Vagina (tissue), 2 donors: Measurements from ENCODE around the gene ST8SIA5. TPM values are rescaled to one million over a fixed set of nuclear protein-coding genes. Genes with fewer than 3 reads are reported as not detected.

ENCODE experiments used
- DNase-seq, 2 donors: peaks; one replicate each; pipeline ENCODE4 v3.0.0-alpha.2; 2017; ENCODE audit errors: extremely low spot score in 2 of 2
- H3K27ac ChIP-seq: fragments of 200-600 bp; sonication (generic); one replicate; pipeline ENCODE4 v1.5.1; 2019
- H3K27me3 ChIP-seq: fragments of 200-600 bp; sonication (generic); one replicate; pipeline ENCODE4 v1.5.1; 2019
- H3K36me3 ChIP-seq, 2 donors: fragments of 200-600 bp; sonication (generic); one replicate each; pipeline ENCODE4 v1.5.1; 2017 to 2019
- H3K4me1 ChIP-seq: fragments of 200-600 bp; sonication (generic); one replicate; pipeline ENCODE4 v1.5.1; 2019
- H3K4me3 ChIP-seq, 2 donors: fragments of 200-600 bp; sonication (generic); 1 replicate in 1 of 2; 2 replicates in 1 of 2; pipeline ENCODE4 v1.5.1; 2016 to 2019
- H3K9me3 ChIP-seq: fragments of 200-600 bp; sonication (generic); one replicate; pipeline ENCODE4 v1.5.1; 2019
- CTCF ChIP-seq, 3 experiments: fragments of 450-650 bp in 2 of 3; fragments of 200-600 bp in 1 of 3; sonication (generic) in 1 of 3; IDR thresholded peaks; one replicate each; pipeline ENCODE4 v1.5.1; 2017 to 2019; ENCODE audit warnings: antibody characterized with exemption in 3 of 3, mild to moderate bottlenecking in 2 of 3, moderate library complexity in 2 of 3
- POLR2A ChIP-seq, 2 donors: fragments of 450-650 bp; IDR thresholded peaks; one replicate each; pipeline ENCODE4 v1.6.1; 2017; ENCODE audit warnings: antibody characterized with exemption in 2 of 2, mild to moderate bottlenecking in 2 of 2, moderate library complexity in 2 of 2
- POLR2AphosphoS5 ChIP-seq, 2 donors: sonication (generic); formaldehyde crosslinking; IDR thresholded peaks; one replicate each; pipeline ENCODE4 v1.9.0; 2017; ENCODE audit warnings: antibody characterized with exemption in 2 of 2, mild to moderate bottlenecking in 2 of 2, low read depth in 1 of 2; ENCODE audit not compliant: insufficient read depth in 1 of 2
- intact Hi-C: fragments of 100-400 bp; cut with DNase I; formaldehyde crosslinking; loops from one replicate; pipeline ENCODE4 v1.15.1; 2023
- total RNA-seq: library from RNA; depleted of rRNA; stranded (reverse); fragments of >200 nt; gene quantifications from one replicate; pipeline ENCODE4 v1.2.3, GENCODE V29; 2016

Gene ST8SIA5
- total RNA-seq, 1 donor from 2014 or later: not detected

- Histone ChIP-seq H3K27ac (no peak overlapping the region), H3K27me3 (no peaks in the 10 kb centered on the region), H3K36me3 (no peaks in the 10 kb centered on the region), H3K4me1 (peaks cover 7% of the 10 kb centered on the region), H3K4me3 (no peak overlapping the region), H3K9me3 (no peaks in the 10 kb centered on the region)
- peak; percentile 69 to 82 for DNase-seq
- intact Hi-C loops: no loop called here
- TF ChIP-seq CTCF (IDR thresholded peaks at IDR 0.05): no peak
- no peak for TF ChIP-seq POLR2AphosphoS5 (IDR thresholded peaks at IDR 0.05; ENCODE audit: insufficient read depth in 1 of 2, low read depth in 1 of 2)
- TF ChIP-seq POLR2A (IDR thresholded peaks at IDR 0.05): no peak
Measured at GRCh38 chr18:46624127-46624526, 132.7 kb downstream of the ST8SIA5 start.

DNA sequence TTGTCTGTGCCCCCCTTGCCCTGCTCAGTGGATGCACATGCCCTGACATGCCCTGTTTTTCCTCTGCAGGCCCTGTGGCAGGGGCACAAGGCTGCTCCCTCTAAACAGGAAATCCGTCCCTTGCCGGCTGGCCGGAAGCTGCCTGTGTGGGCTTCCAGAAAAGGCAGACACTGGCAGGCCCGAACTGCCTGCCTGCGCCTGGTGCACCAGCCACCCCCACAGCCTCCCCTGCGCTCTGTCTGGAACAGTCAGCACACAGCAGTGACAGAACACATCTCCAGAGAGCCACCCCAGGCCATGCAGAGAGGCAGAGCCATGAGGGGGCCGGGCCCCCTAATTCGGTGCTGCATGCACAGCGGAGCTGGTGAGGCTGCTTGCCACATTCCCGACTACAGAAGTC lies 133.3 kb downstream of the ST8SIA5 start:
- peaks cover 7% of the 10 kb centered on the region for H3K4me1 ChIP-seq
- H3K36me3 ChIP-seq: no peaks in the 10 kb centered on the region
- no peaks in the 10 kb centered on the region for H3K9me3 ChIP-seq
- peak in 1 of 2 donors; percentile 82 for DNase-seq
- H3K27me3 ChIP-seq: no peaks in the 10 kb centered on the region
- H3K27ac ChIP-seq: no peak overlapping the region
- intact Hi-C loops: no loop called here
- no peak overlapping the region for H3K4me3 ChIP-seq
- no peak for TF ChIP-seq POLR2AphosphoS5 (IDR thresholded peaks at IDR 0.05; ENCODE audit: insufficient read depth in 1 of 2, low read depth in 1 of 2)
- TF ChIP-seq POLR2A (IDR thresholded peaks at IDR 0.05): no peak
- TF ChIP-seq CTCF (IDR thresholded peaks at IDR 0.05): no peak

GRCh38 chr18:46622999-46623398 lies 133.9 kb downstream of the ST8SIA5 start:
- Histone ChIP-seq H3K27ac (no peak overlapping the region), H3K36me3 (no peaks in the 10 kb centered on the region), H3K4me3 (no peak overlapping the region), H3K4me1 (peaks cover 7% of the 10 kb centered on the region), H3K27me3 (no peaks in the 10 kb centered on the region), H3K9me3 (no peaks in the 10 kb centered on the region)
- intact Hi-C loops: no loop called here
- no peak for TF ChIP-seq POLR2A (IDR thresholded peaks at IDR 0.05)
- no peak for TF ChIP-seq POLR2AphosphoS5 (IDR thresholded peaks at IDR 0.05; ENCODE audit: insufficient read depth in 1 of 2, low read depth in 1 of 2)
- TF ChIP-seq CTCF (IDR thresholded peaks at IDR 0.05): no peak
- DNase-seq: peak in 1 of 2 donors; percentile 22

DNA sequence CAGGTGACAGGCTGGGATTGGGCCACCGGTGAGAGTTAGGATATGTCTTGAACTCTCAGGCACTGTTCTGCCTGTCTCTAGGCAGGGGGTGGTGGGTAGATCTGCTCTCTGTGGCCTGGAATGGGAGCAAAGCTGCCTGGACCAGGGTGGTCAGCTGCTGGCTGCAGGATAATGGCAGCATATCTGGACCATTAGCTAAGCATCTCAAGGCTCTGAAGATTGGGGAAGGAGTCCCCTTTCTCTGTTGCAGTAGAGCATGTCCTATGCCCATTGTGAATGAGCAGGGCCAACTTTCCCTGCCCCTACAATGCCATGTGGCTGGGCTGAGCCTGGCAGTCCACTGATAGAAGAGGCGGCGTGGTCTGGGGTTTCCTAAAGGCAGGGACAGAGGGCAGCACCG lies 134.4 kb downstream of the ST8SIA5 start:
- no peaks in the 10 kb centered on the region for H3K36me3 ChIP-seq
- peaks cover 7% of the 10 kb centered on the region for H3K4me1 ChIP-seq
- TF ChIP-seq POLR2AphosphoS5 (IDR thresholded peaks at IDR 0.05; ENCODE audit: insufficient read depth in 1 of 2, low read depth in 1 of 2) (no peak), POLR2A (IDR thresholded peaks at IDR 0.05) (no peak), CTCF (IDR thresholded peaks at IDR 0.05) (no peak)
- DNase-seq: no peak
- intact Hi-C loops: no loop called here
- no peak overlapping the region for H3K4me3 ChIP-seq
- H3K9me3 ChIP-seq: no peaks in the 10 kb centered on the region
- H3K27me3 ChIP-seq: no peaks in the 10 kb centered on the region
- no peak overlapping the region for H3K27ac ChIP-seq

DNA sequence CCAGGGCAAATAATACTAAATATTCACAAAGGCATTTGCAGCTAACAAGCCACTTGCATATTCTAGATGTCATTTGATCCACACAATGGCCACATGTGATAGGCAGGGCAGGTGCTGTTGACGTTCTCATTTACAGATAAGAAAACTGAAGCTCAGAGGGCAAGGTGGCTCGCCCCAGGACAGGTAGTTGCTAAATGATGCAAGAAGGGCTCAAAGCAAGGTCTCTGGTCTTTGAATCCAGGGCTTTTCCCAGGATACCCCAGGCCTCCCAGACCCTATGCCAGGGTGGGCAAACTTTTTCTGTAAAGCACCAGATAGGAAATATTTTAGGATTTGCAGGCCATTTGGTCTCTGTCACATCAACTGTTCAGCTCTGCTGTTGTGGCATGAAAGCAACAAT lies 135.0 kb downstream of the ST8SIA5 start:
- Histone ChIP-seq H3K27me3 (no peaks in the 10 kb centered on the region), H3K9me3 (no peaks in the 10 kb centered on the region), H3K27ac (no peak overlapping the region), H3K4me1 (peaks cover 7% of the 10 kb centered on the region), H3K4me3 (no peak overlapping the region), H3K36me3 (no peaks in the 10 kb centered on the region)
- TF ChIP-seq CTCF (IDR thresholded peaks at IDR 0.05): no peak
- no peak for TF ChIP-seq POLR2A (IDR thresholded peaks at IDR 0.05)
- no peak for TF ChIP-seq POLR2AphosphoS5 (IDR thresholded peaks at IDR 0.05; ENCODE audit: insufficient read depth in 1 of 2, low read depth in 1 of 2)
- intact Hi-C loops: no loop called here
- DNase-seq: peak in 1 of 2 donors; percentile 62
